GM12878 (cell line): ENCODE results near the gene RPL5. TPM values are rescaled to one million over a fixed set of nuclear protein-coding genes. Genes with fewer than 3 reads are reported as not detected.

Experiments used
- CREB1 ChIP-seq: IDR thresholded peaks from 2 replicates; pipeline ENCODE4 v1.6.1; 2012; ENCODE audit warnings: low read depth, mild to moderate bottlenecking, inconsistent platforms
- EGR1 ChIP-seq, 2 experiments: IDR thresholded peaks; 1 replicate in 1 of 2; 2 replicates in 1 of 2; pipeline ENCODE4 v1.6.1; 2011 to 2012; ENCODE audit warnings: low read depth in 2 of 2, low read length in 2 of 2, borderline replicate concordance in 1 of 2, mild to moderate bottlenecking in 1 of 2, moderate library complexity in 1 of 2
- ETV6 ChIP-seq, 2 experiments: fragments of 450-650 bp in 1 of 2; IDR thresholded peaks in 1 of 2; conservative IDR thresholded peaks in 1 of 2; 2 replicates each; pipeline ENCODE4 v1.6.1; 2014; ENCODE audit warnings: antibody characterized with exemption in 1 of 2, borderline replicate concordance in 1 of 2, low read depth in 1 of 2, mild to moderate bottlenecking in 1 of 2, moderate library complexity in 1 of 2
- POLR2A ChIP-seq: IDR thresholded peaks from 2 replicates; pipeline ENCODE4 v1.6.1; 2011; ENCODE audit warnings: low read depth, mild to moderate bottlenecking, low read length
- RBBP5 ChIP-seq: fragments of 200-600 bp; sonication (generic); conservative IDR thresholded peaks from 2 replicates; pipeline ENCODE4 v1.6.1; 2016
- RFX5 ChIP-seq: IDR thresholded peaks from 2 replicates; pipeline ENCODE4 v1.6.1; 2011; ENCODE audit warnings: low read depth, low read length, improper control_type of control experiment
- TARDBP ChIP-seq: IDR thresholded peaks from 2 replicates; pipeline ENCODE4 v1.6.1; 2016; ENCODE audit warnings: borderline replicate concordance
- ZSCAN29 ChIP-seq: fragments of 450-650 bp; IDR thresholded peaks from 2 replicates; pipeline ENCODE4 v1.6.1; 2017; ENCODE audit warnings: mild to moderate bottlenecking, moderate library complexity
- polyA plus RNA-seq, 11 experiments: library from polyadenylated mRNA; depleted of rRNA in 4 of 11; unstranded in 6 of 11; stranded (reverse) in 5 of 11; fragments of >200 nt; fragmentation: Nextera tagmentation in 4 of 11; fragmentation: Illumina TruSeq in 1 of 11; extraction: Ambion mirVana in 4 of 11; extraction: Trizol in 1 of 11; gene quantifications; 1 replicate in 1 of 11; 2 replicates in 10 of 11; pipeline versions ENCODE4 v1.2.1 to v1.2.3, GENCODE V29; 2011 to 2016; ENCODE audit warnings: inconsistent platforms in 2 of 11, missing spikeins in 2 of 11, low read depth in 1 of 11
- total RNA-seq, 4 experiments: library from RNA; depleted of rRNA in 3 of 4; stranded (reverse); fragments of >200 nt in 3 of 4; fragmentation: Illumina TruSeq in 1 of 4; extraction: Trizol in 1 of 4; gene quantifications; 2 replicates each; pipeline versions ENCODE4 v1.2.1 to v1.2.3, GENCODE V29; 2013 to 2021
- TF ChIP-seq, protein P1 (sequence below), 3 experiments: IDR thresholded peaks in 2 of 3; conservative IDR thresholded peaks in 1 of 3; 2 replicates each; pipeline ENCODE4 v1.5.1; 2011; ENCODE audit warnings: low read depth in 3 of 3, low read length in 3 of 3, mild to moderate bottlenecking in 3 of 3, control low read depth in 2 of 3, moderate library complexity in 2 of 3, inconsistent platforms in 1 of 3, mixed read lengths in 1 of 3; ENCODE audit not compliant: control insufficient read depth in 2 of 3, insufficient read depth in 1 of 3; ENCODE audit errors: extremely low read depth in 1 of 3
- TF ChIP-seq, protein P2 (sequence below): fragments of 450-650 bp; conservative IDR thresholded peaks from 2 replicates; pipeline ENCODE4 v1.6.1; 2017; ENCODE audit warnings: mild to moderate bottlenecking, moderate library complexity
- TF ChIP-seq, protein P3 (sequence below): fragments of 450-650 bp; IDR thresholded peaks from 2 replicates; pipeline ENCODE4 v1.6.1; 2017; ENCODE audit warnings: mild to moderate bottlenecking, low read depth, inconsistent platforms; ENCODE audit not compliant: poor library complexity, severe bottlenecking

The RPL5 gene
- total and polyA plus RNA-seq, 10 of the 15 experiments (the other 5 are each of a cell fraction or from before 2014, with no cell fraction given): 1,685 to 6,047 (median 2,601) TPM

DNA sequence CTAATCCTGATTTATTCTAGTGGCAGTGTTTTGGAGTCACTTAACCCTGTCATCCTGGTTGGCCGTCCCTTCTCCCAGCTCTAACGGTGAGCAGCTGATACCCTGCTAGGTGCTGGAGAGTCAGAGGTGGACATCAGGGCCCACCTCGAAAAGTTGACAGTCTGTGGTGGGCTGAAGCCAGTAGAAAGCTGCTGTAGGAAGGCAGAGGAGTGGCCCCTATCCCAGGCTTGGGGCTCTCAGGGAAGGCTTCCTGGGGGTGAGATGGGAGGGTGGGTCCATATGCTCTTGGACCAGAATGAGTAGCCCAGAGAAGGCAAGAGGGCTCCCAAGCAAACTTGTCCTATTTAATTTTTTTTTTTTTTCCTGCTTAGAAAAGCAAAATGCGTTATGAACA lies 475 bp upstream of the RPL5 start (continued):
- TF ChIP-seq, protein P1, sequence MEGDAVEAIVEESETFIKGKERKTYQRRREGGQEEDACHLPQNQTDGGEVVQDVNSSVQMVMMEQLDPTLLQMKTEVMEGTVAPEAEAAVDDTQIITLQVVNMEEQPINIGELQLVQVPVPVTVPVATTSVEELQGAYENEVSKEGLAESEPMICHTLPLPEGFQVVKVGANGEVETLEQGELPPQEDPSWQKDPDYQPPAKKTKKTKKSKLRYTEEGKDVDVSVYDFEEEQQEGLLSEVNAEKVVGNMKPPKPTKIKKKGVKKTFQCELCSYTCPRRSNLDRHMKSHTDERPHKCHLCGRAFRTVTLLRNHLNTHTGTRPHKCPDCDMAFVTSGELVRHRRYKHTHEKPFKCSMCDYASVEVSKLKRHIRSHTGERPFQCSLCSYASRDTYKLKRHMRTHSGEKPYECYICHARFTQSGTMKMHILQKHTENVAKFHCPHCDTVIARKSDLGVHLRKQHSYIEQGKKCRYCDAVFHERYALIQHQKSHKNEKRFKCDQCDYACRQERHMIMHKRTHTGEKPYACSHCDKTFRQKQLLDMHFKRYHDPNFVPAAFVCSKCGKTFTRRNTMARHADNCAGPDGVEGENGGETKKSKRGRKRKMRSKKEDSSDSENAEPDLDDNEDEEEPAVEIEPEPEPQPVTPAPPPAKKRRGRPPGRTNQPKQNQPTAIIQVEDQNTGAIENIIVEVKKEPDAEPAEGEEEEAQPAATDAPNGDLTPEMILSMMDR (IDR thresholded peaks at IDR 0.05 in 2 of 3, conservative IDR thresholded peaks at IDR 0.05 in 1 of 3; ENCODE audit: control insufficient read depth in 2 of 3, extremely low read depth in 1 of 3, insufficient read depth in 1 of 3, low read depth in 3 of 3, low read length in 3 of 3): no peak
- no peak for TF ChIP-seq ETV6 (conservative IDR thresholded peaks at IDR 0.05 in 1 of 2, IDR thresholded peaks at IDR 0.05 in 1 of 2; ENCODE audit: borderline replicate concordance in 1 of 2, low read depth in 1 of 2)
- no peak for TF ChIP-seq RBBP5
- TF ChIP-seq RFX5: no peak
- no peak for TF ChIP-seq TARDBP
- TF ChIP-seq EGR1 (IDR thresholded peaks at IDR 0.05; ENCODE audit: borderline replicate concordance in 1 of 2, low read depth in 2 of 2, low read length in 2 of 2): no peak
- no peak for TF ChIP-seq POLR2A
- TF ChIP-seq ZSCAN29: no peak
- TF ChIP-seq, protein P2, sequence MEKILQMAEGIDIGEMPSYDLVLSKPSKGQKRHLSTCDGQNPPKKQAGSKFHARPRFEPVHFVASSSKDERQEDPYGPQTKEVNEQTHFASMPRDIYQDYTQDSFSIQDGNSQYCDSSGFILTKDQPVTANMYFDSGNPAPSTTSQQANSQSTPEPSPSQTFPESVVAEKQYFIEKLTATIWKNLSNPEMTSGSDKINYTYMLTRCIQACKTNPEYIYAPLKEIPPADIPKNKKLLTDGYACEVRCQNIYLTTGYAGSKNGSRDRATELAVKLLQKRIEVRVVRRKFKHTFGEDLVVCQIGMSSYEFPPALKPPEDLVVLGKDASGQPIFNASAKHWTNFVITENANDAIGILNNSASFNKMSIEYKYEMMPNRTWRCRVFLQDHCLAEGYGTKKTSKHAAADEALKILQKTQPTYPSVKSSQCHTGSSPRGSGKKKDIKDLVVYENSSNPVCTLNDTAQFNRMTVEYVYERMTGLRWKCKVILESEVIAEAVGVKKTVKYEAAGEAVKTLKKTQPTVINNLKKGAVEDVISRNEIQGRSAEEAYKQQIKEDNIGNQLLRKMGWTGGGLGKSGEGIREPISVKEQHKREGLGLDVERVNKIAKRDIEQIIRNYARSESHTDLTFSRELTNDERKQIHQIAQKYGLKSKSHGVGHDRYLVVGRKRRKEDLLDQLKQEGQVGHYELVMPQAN: no peak
- TF ChIP-seq, protein P3, sequence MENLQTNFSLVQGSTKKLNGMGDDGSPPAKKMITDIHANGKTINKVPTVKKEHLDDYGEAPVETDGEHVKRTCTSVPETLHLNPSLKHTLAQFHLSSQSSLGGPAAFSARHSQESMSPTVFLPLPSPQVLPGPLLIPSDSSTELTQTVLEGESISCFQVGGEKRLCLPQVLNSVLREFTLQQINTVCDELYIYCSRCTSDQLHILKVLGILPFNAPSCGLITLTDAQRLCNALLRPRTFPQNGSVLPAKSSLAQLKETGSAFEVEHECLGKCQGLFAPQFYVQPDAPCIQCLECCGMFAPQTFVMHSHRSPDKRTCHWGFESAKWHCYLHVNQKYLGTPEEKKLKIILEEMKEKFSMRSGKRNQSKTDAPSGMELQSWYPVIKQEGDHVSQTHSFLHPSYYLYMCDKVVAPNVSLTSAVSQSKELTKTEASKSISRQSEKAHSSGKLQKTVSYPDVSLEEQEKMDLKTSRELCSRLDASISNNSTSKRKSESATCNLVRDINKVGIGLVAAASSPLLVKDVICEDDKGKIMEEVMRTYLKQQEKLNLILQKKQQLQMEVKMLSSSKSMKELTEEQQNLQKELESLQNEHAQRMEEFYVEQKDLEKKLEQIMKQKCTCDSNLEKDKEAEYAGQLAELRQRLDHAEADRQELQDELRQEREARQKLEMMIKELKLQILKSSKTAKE: no peak
- TF ChIP-seq CREB1: no peak
